Muscle of arm (tissue), 14 donors: ENCODE results near the gene DDX3Y. TPM values are rescaled to one million over a fixed set of nuclear protein-coding genes. Genes with fewer than 3 reads are reported as not detected.

Experiments used
- DNase-seq: peaks from one replicate; pipeline ENCODE4 v3.0.0-alpha.2; 2013
- long read RNA-seq, 11 donors: transcript quantifications; one replicate each; lab custom pipeline, GENCODE V29; 2026
- polyA plus RNA-seq, 12 donors: library from polyadenylated mRNA; unstranded; fragments of 120-200 nt; gene quantifications; one replicate each; pipeline ENCODE4 v1.2.1, GENCODE V29; 2013; ENCODE audit not compliant: insufficient read length in 12 of 12

Gene DDX3Y
- polyA plus RNA-seq, result 100 to 1,000 TPM in 1 of 12 donors, 10 to 100 TPM in 6, under 1 TPM in 4, not detected in 1; 0.35 to 116 (median 62.2) TPM
- long read RNA-seq, donor 1, result 0 reads
- long read RNA-seq, donor 2, result 0 reads
- long read RNA-seq, donor 3, result 0 reads
- long read RNA-seq, donor 4, full-length matches to known transcripts, result 1 of 1 reads
- long read RNA-seq, donor 4, partial matches to known transcripts, result 0 of 1 reads
- long read RNA-seq, donor 4, other reads (novel, unspliced or antisense), result 0 of 1 reads
- long read RNA-seq, donor 5, result 0 reads
- long read RNA-seq, donor 6, full-length matches to known transcripts, result 4 of 4 reads
- long read RNA-seq, donor 6, partial matches to known transcripts, result 0 of 4 reads
- long read RNA-seq, donor 6, other reads (novel, unspliced or antisense), result 0 of 4 reads
- long read RNA-seq, donor 7, partial matches to known transcripts, result 0 of 1 reads
- long read RNA-seq, donor 7, other reads (novel, unspliced or antisense), result 0 of 1 reads
- long read RNA-seq, donor 8, result 0 reads
- long read RNA-seq, donor 9, full-length matches to known transcripts, result 2 of 2 reads
- long read RNA-seq, donor 9, partial matches to known transcripts, result 0 of 2 reads
- long read RNA-seq, donor 9, other reads (novel, unspliced or antisense), result 0 of 2 reads
- long read RNA-seq, donor 10, result 0 reads
- long read RNA-seq, donor 11, result 0 reads

GRCh38 chrY:12904618-12905516 lies at the start of gene DDX3Y:
Gene DDX3Y (plus strand): TSS chrY:12904868. CDS start chrY:12904937, 69 bp downstream.
- DNase-seq, result no peak

GRCh38 chrY:12855791-12856275 lies 48.8 kb upstream of the DDX3Y start:
- DNase-seq, result no peak

- DNase-seq, result no peak
These were observed 36.7 kb upstream of the DDX3Y start for GRCh38 chrY:12867960-12868359.

GRCh38 chrY:12896973-12897372 lies 7.7 kb upstream of the DDX3Y start:
- no peak for DNase-seq

- DNase-seq, result no peak
These were observed 6.1 kb upstream of the DDX3Y start for GRCh38 chrY:12898604-12899003.

GRCh38 chrY:12905517-12905872 lies 827 bp downstream of the DDX3Y start:
- DNase-seq, result no peak

- DNase-seq, result no peak
These were observed 1.2 kb downstream of the DDX3Y start for GRCh38 chrY:12905895-12906294.

- no peak for DNase-seq
These were observed 8.9 kb downstream of the DDX3Y start for GRCh38 chrY:12913541-12913940.

GRCh38 chrY:12928043-12928442 lies 23.4 kb downstream of the DDX3Y start:
- no peak for DNase-seq

GRCh38 chrY:12941725-12942687 lies 37.3 kb downstream of the DDX3Y start:
- DNase-seq, result no peak

Other genes with a start within 250 kb of the DDX3Y start
- gene USP9Y, start 203.6 kb upstream of the DDX3Y start, polyA plus RNA-seq, result 10 to 100 TPM in 7 of 12 donors, under 1 TPM in 4, not detected in 1; 0.05 to 56.6 (median 25.2) TPM